H1 (cell line): Measurements from ENCODE around the gene PIANP. TPM values are rescaled to one million over a fixed set of nuclear protein-coding genes. Genes with fewer than 3 reads are reported as not detected.

ENCODE experiments used
- CTCF ChIA-PET: fragments of 300-600 bp; sonication (Branson Sonifier 250); formaldehyde crosslinking; loops from one replicate; lab custom pipeline; 2021; ENCODE audit not compliant: partially characterized antibody; lab: Charles Lee
- POLR2A ChIA-PET: fragments of 300-600 bp; sonication (Branson Sonifier 250); formaldehyde crosslinking; loops from one replicate; lab custom pipeline; 2021; ENCODE audit warnings: inconsistent platforms; ENCODE audit not compliant: partially characterized antibody; lab: Charles Lee
- DNase-seq, 2 experiments: peaks; one replicate each; pipeline versions ENCODE4 v3.0.0 to v3.0.0-alpha.2; 2010 to 2022; ENCODE audit warnings: low spot score in 2 of 2, low read depth in 1 of 2, mixed read lengths in 1 of 2
- FAIRE-seq: peaks from 2 replicates; lab custom pipeline; 2011; peaks lifted over from hg19 to GRCh38; lab: Jason Lieb, UNC
- H2AFZ ChIP-seq: 2 replicates; pipeline ENCODE4 v1.8.1; 2012; ENCODE audit warnings: low read length, inconsistent platforms
- H2AK5ac ChIP-seq: 2 replicates; pipeline ENCODE4 v1.6.1; 2013; ENCODE audit warnings: low read depth, low read length
- H2BK120ac ChIP-seq: replicated peaks from 2 replicates; pipeline ENCODE3; 2013; ENCODE audit warnings: low read depth, low read length, inconsistent platforms
- H2BK12ac ChIP-seq: 2 replicates; pipeline ENCODE4 v1.6.1; 2013; ENCODE audit warnings: low read depth, low read length
- H2BK15ac ChIP-seq: 2 replicates; pipeline ENCODE4 v1.6.1; 2013; ENCODE audit warnings: low read length
- H2BK20ac ChIP-seq: 2 replicates; pipeline ENCODE4 v1.6.1; 2013; ENCODE audit warnings: low read length
- H2BK5ac ChIP-seq: 2 replicates; pipeline ENCODE4 v1.6.1; 2013; ENCODE audit warnings: low read depth, low read length
- H3K14ac ChIP-seq: 2 replicates; pipeline ENCODE4 v1.6.1; 2013; ENCODE audit warnings: inconsistent platforms; ENCODE audit not compliant: insufficient read length
- H3K18ac ChIP-seq: 2 replicates; pipeline ENCODE4 v1.6.1; 2013; ENCODE audit warnings: low read length; ENCODE audit errors: extremely low read depth
- H3K23ac ChIP-seq: 2 replicates; pipeline ENCODE4 v1.6.1; 2013; ENCODE audit warnings: inconsistent platforms; ENCODE audit not compliant: insufficient read length
- H3K23me2 ChIP-seq: 2 replicates; pipeline ENCODE4 v1.6.1; 2013; ENCODE audit warnings: low read depth, low read length
- H3K27ac ChIP-seq: 2 replicates; pipeline ENCODE4 v1.6.1; 2011; ENCODE audit warnings: low read depth, low read length, inconsistent platforms
- H3K27me3 ChIP-seq, 4 experiments: replicated peaks in 1 of 4; 1 replicate in 1 of 4; 2 replicates in 3 of 4; pipeline versions ENCODE4 v1.6.1 to v1.8.1; 2011 to 2013; ENCODE audit warnings: low read length in 3 of 4, mild to moderate bottlenecking in 3 of 4, inconsistent platforms in 2 of 4, mixed read lengths in 2 of 4, moderate library complexity in 1 of 4; ENCODE audit not compliant: control insufficient read depth in 3 of 4, insufficient read depth in 3 of 4; ENCODE audit errors: extremely low read depth in 1 of 4
- H3K36me3 ChIP-seq, 4 experiments: 2 replicates each; pipeline versions ENCODE4 v1.6.1 to v1.8.1; 2011 to 2013; ENCODE audit warnings: mild to moderate bottlenecking in 4 of 4, low read length in 3 of 4, moderate library complexity in 2 of 4, control low read depth in 1 of 4, inconsistent platforms in 1 of 4; ENCODE audit not compliant: insufficient read depth in 4 of 4, control insufficient read depth in 2 of 4
- H3K4ac ChIP-seq: replicated peaks from 2 replicates; pipeline ENCODE3; 2013; ENCODE audit warnings: low read length, low read depth, mixed read lengths, inconsistent platforms; ENCODE audit not compliant: insufficient read length
- H3K4me1 ChIP-seq, 4 experiments: replicated peaks in 1 of 4; 1 replicate in 1 of 4; 2 replicates in 3 of 4; pipeline versions ENCODE4 v1.6.1 to v1.8.1; 2011 to 2013; ENCODE audit warnings: low read length in 3 of 4, inconsistent platforms in 2 of 4, mixed read lengths in 1 of 4; ENCODE audit not compliant: insufficient read depth in 4 of 4, control insufficient read depth in 3 of 4
- H3K4me2 ChIP-seq, 2 experiments: 2 replicates each; pipeline versions ENCODE4 v1.6.1 to v1.8.1; 2011 to 2013; ENCODE audit warnings: low read depth in 2 of 2, low read length in 2 of 2, control low read depth in 1 of 2, inconsistent platforms in 1 of 2, mild to moderate bottlenecking in 1 of 2; ENCODE audit not compliant: insufficient read depth in 1 of 2
- H3K4me3 ChIP-seq, 4 experiments: fragments of 200-600, 300-600 bp in 1 of 4; sonication (generic), shearing (Covaris generic), sonication (Bioruptor Twin) in 1 of 4; 2 replicates each; pipeline versions ENCODE4 v1.5.1 to v1.8.1; 2011 to 2016; ENCODE audit warnings: low read length in 4 of 4, low read depth in 3 of 4, control low read depth in 2 of 4, inconsistent platforms in 2 of 4, mild to moderate bottlenecking in 2 of 4, mixed read lengths in 1 of 4, moderate library complexity in 1 of 4; ENCODE audit not compliant: insufficient read depth in 2 of 4; ENCODE audit errors: extremely low read depth in 1 of 4
- H3K56ac ChIP-seq: replicated peaks from 2 replicates; pipeline ENCODE3; 2013; ENCODE audit warnings: low read depth, mild to moderate bottlenecking, mixed read lengths, low read length, inconsistent platforms; ENCODE audit not compliant: insufficient read length
- H3K79me1 ChIP-seq: 2 replicates; pipeline ENCODE4 v1.6.1; 2013; ENCODE audit warnings: low read depth, low read length, control low read depth
- H3K79me2 ChIP-seq, 2 experiments: 2 replicates each; pipeline versions ENCODE4 v1.6.1 to v1.8.1; 2012 to 2013; ENCODE audit warnings: low read length in 2 of 2, mild to moderate bottlenecking in 2 of 2, inconsistent platforms in 1 of 2; ENCODE audit not compliant: insufficient read depth in 2 of 2, control insufficient read depth in 1 of 2
- H3K9ac ChIP-seq, 4 experiments: replicated peaks in 1 of 4; 1 replicate in 1 of 4; 2 replicates in 3 of 4; pipeline versions ENCODE4 v1.6.1 to v1.8.1; 2011 to 2013; ENCODE audit warnings: low read depth in 3 of 4, low read length in 3 of 4, control low read depth in 2 of 4, mild to moderate bottlenecking in 2 of 4, moderate library complexity in 2 of 4, inconsistent platforms in 1 of 4; ENCODE audit errors: extremely low read depth in 1 of 4
- H3K9me3 ChIP-seq, 2 experiments: 2 replicates each; pipeline versions ENCODE4 v1.6.1 to v1.8.1; 2012 to 2013; ENCODE audit warnings: mild to moderate bottlenecking in 2 of 2, moderate library complexity in 2 of 2, control low read depth in 1 of 2, inconsistent platforms in 1 of 2, low read depth in 1 of 2, low read length in 1 of 2, mixed read lengths in 1 of 2; ENCODE audit not compliant: insufficient read depth in 2 of 2
- H4K20me1 ChIP-seq, 2 experiments: replicated peaks in 1 of 2; 2 replicates each; pipeline versions ENCODE3 to v1.8.1; 2011 to 2013; ENCODE audit warnings: inconsistent platforms in 2 of 2, low read length in 2 of 2, mild to moderate bottlenecking in 1 of 2; ENCODE audit not compliant: insufficient read depth in 2 of 2, control insufficient read depth in 1 of 2
- H4K5ac ChIP-seq: 2 replicates; pipeline ENCODE4 v1.6.1; 2013; ENCODE audit warnings: low read length, low read depth, mixed read lengths, inconsistent platforms; ENCODE audit not compliant: insufficient read length
- H4K8ac ChIP-seq: 2 replicates; pipeline ENCODE4 v1.8.0; 2013; ENCODE audit warnings: mild to moderate bottlenecking, moderate library complexity, low read length, inconsistent platforms; ENCODE audit not compliant: insufficient read depth; ENCODE audit errors: extremely low read depth
- H4K91ac ChIP-seq: replicated peaks from 2 replicates; pipeline ENCODE3; 2013; ENCODE audit warnings: low read length, mixed read lengths, inconsistent platforms; ENCODE audit not compliant: insufficient read length
- BRCA1 ChIP-seq: IDR thresholded peaks from 2 replicates; pipeline ENCODE4 v1.6.1; 2012; ENCODE audit warnings: low read depth, low read length, improper control_type of control experiment
- CBX5 ChIP-seq: fragments of 300-800, 300-1000 bp; sonication (generic); IDR thresholded peaks from 2 replicates; pipeline ENCODE4 v1.7.1; 2016; ENCODE audit warnings: antibody characterized with exemption, low read length, low read depth
- CEBPB ChIP-seq: IDR thresholded peaks from 2 replicates; pipeline ENCODE4 v1.6.1; 2012; ENCODE audit warnings: low read depth, low read length
- CREB1 ChIP-seq: IDR thresholded peaks from 2 replicates; pipeline ENCODE4 v1.6.1; 2012; ENCODE audit warnings: inconsistent platforms
- PHF8 ChIP-seq: fragments of 200-600 bp; sonication (generic); conservative IDR thresholded peaks from 2 replicates; pipeline ENCODE4 v1.7.1; 2012; ENCODE audit warnings: low read depth, mild to moderate bottlenecking, inconsistent platforms, low read length, moderate library complexity
- RBBP5 ChIP-seq: IDR thresholded peaks from 2 replicates; pipeline ENCODE4 v1.7.1; 2012; ENCODE audit warnings: low read depth, mild to moderate bottlenecking, inconsistent platforms, low read length, moderate library complexity, borderline replicate concordance
- SUZ12 ChIP-seq: fragments of 200-600 bp; sonication (generic); IDR thresholded peaks from 2 replicates; pipeline ENCODE4 v1.6.1; 2012; ENCODE audit warnings: mild to moderate bottlenecking, inconsistent platforms, low read length, moderate library complexity, mixed read lengths
- TBP ChIP-seq: IDR thresholded peaks from 2 replicates; pipeline ENCODE4 v1.6.1; 2011; ENCODE audit warnings: low read depth, low read length, improper control_type of control experiment
- WGBS, 2 experiments: shearing (Covaris generic) in 1 of 2; methylation state at CpG; one replicate each; pipeline versions ENCODE4 v1.1.6 to v1.1.7; 2013 to 2015; ENCODE audit warnings: low lambda C conversion rate in 2 of 2, mixed read lengths in 2 of 2, inconsistent platforms in 1 of 2, low coverage in 1 of 2, missing lambda C conversion rate in 1 of 2; ENCODE audit not compliant: insufficient replicate concordance in 2 of 2, insufficient coverage in 1 of 2, insufficient read length in 1 of 2; ENCODE audit errors: extremely low coverage in 1 of 2, missing lambda C conversion rate in 1 of 2; 5-methylcytosine and 5-hydroxymethylcytosine counted together
- polyA plus RNA-seq, 7 experiments: library from polyadenylated mRNA; depleted of rRNA in 3 of 7; stranded (reverse) in 5 of 7; unstranded in 2 of 7; fragments of >200 nt in 5 of 7; fragments of 200-250 nt in 2 of 7; gene quantifications; 1 replicate in 5 of 7; 2 replicates in 1 of 7; 4 replicates in 1 of 7; pipeline versions ENCODE4 v1.2.1 to v1.2.3, GENCODE V29; 2011 to 2013; ENCODE audit warnings: missing spikeins in 2 of 7, mixed read lengths in 2 of 7
- total RNA-seq: library from RNA; stranded (reverse); fragmentation: NEBNext Ultra II Directional; extraction: Animal tissue kit (Norgen Biotek cat#: 25700); gene quantifications from 2 replicates; pipeline ENCODE4 v1.2.1, GENCODE V29; 2021
- TF ChIP-seq, protein P1 (sequence below): IDR thresholded peaks from 2 replicates; pipeline ENCODE4 v1.6.1; 2012; ENCODE audit warnings: inconsistent platforms
- TF ChIP-seq, protein P2 (sequence below): IDR thresholded peaks from 2 replicates; pipeline ENCODE4 v1.6.1; 2011; ENCODE audit warnings: low read depth, mild to moderate bottlenecking, low read length; ENCODE audit not compliant: insufficient read depth

Gene PIANP
- total and polyA plus RNA-seq, 2 of the 8 experiments (the other 6 are each of a cell fraction or from before 2014, with no cell fraction given), result 6.3 to 9.8 TPM

DNA sequence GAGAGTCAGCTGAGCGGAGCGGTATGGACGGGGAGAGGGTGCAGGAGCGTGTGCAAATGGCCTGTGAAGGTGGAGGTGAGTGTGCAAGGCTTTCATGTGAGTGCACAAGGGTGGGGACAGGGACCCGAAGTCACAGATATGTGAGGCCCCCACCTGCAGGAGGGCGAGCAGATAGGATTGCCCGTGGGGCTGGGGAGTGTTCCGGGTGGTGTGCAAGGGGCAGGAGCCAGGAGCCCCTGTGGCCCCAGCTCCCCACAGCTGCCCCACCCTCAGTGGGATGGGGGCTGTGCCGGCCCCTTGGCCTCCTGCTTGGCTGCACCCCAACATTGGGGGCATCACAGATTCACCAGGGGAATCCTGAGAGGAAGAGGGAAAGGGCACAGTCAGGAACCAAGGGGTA, 5.9 kb downstream of the PIANP start:
- CTCF ChIA-PET, result interaction anchor here (1.0 to 7.7 kb wide), 9 partner anchors 10 to 92 kb away, joined by 3 to 55 read pairs (median 5); partner anchors contain the start of gene LPAR5

More for the DNA sequence above, 5.9 kb downstream of the PIANP start:
- 0 out of 2 replicates have a peak overlapping the region, but pooled peaks have one; percentile 27 for H2BK12ac ChIP-seq
- no peak overlapping the region for H3K4ac ChIP-seq
- peaks cover 0 to 3% (median 1%) of the 10 kb centered on the region in 4 experiments; a peak in 1 of 8 replicates for H3K36me3 ChIP-seq
- peaks cover 0 to 4% (median 2%) of the 10 kb centered on the region in 4 experiments; a peak in 1 of 7 replicates for H3K4me1 ChIP-seq
- H3K23me2 ChIP-seq, result peaks cover 11% of the 10 kb centered on the region
- no peak for FAIRE-seq
- POLR2A ChIA-PET, result interaction anchor here (0.7 to 2.2 kb wide), 7 partner anchors 16 to 326 kb away, joined by 3 to 11 read pairs (median 4); partner anchors contain the start of gene ACRBP
- H3K18ac ChIP-seq, result no peak overlapping the region
- H2AK5ac ChIP-seq, result no peak overlapping the region
- 92% methylated on average over 9 of the region's 9 CpGs; no CpG with 5 or more reads in 1 of the 2 experiments for WGBS, 2 experiments
- no peaks in the 10 kb centered on the region for H4K20me1 ChIP-seq
- no peak overlapping the region for H3K14ac ChIP-seq
- H3K9ac ChIP-seq, result no peak overlapping the region
- no peaks in the 10 kb centered on the region for H3K79me2 ChIP-seq
- H4K91ac ChIP-seq, result no peak overlapping the region
- no peak overlapping the region for H3K4me2 ChIP-seq
- H2BK120ac ChIP-seq, result no peak overlapping the region
- no peak overlapping the region for H2BK5ac ChIP-seq
- no peak overlapping the region for H3K23ac ChIP-seq
- H3K56ac ChIP-seq, result no peak overlapping the region
- H3K9me3 ChIP-seq, result no peaks in the 10 kb centered on the region
- no peak overlapping the region for H2BK20ac ChIP-seq
- no peak for DNase-seq
- no peak overlapping the region for H2BK15ac ChIP-seq
- no peak overlapping the region for H4K5ac ChIP-seq
- H3K27me3 ChIP-seq, result peaks cover 0 to 6% (median 4%) of the 10 kb centered on the region in 4 experiments; a peak in 2 of 7 replicates
- H4K8ac ChIP-seq, result no peak overlapping the region
- H3K4me3 ChIP-seq, result no peak overlapping the region
- no peak for TF ChIP-seq TBP
- TF ChIP-seq RBBP5, result no peak
- no peak for TF ChIP-seq PHF8
- no peak for TF ChIP-seq SUZ12
- TF ChIP-seq, protein P1, sequence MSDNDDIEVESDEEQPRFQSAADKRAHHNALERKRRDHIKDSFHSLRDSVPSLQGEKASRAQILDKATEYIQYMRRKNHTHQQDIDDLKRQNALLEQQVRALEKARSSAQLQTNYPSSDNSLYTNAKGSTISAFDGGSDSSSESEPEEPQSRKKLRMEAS, result no peak
- TF ChIP-seq CBX5, result no peak
- TF ChIP-seq, protein P2, sequence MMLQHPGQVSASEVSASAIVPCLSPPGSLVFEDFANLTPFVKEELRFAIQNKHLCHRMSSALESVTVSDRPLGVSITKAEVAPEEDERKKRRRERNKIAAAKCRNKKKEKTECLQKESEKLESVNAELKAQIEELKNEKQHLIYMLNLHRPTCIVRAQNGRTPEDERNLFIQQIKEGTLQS, result no peak
- TF ChIP-seq BRCA1, result no peak
- no peak for TF ChIP-seq CREB1
- TF ChIP-seq CEBPB, result no peak
- H2AFZ ChIP-seq, result no peak overlapping the region
- H3K27ac ChIP-seq, result no peak overlapping the region
- no peaks in the 10 kb centered on the region; the same call in 1 of the 2 replicates for H3K79me1 ChIP-seq
